ENCODE measurements around the gene ASIC4.
A peak's percentile ranks its signal among the peaks of the same experiment; 100 is the strongest.

ASIC4 gene

DNA sequence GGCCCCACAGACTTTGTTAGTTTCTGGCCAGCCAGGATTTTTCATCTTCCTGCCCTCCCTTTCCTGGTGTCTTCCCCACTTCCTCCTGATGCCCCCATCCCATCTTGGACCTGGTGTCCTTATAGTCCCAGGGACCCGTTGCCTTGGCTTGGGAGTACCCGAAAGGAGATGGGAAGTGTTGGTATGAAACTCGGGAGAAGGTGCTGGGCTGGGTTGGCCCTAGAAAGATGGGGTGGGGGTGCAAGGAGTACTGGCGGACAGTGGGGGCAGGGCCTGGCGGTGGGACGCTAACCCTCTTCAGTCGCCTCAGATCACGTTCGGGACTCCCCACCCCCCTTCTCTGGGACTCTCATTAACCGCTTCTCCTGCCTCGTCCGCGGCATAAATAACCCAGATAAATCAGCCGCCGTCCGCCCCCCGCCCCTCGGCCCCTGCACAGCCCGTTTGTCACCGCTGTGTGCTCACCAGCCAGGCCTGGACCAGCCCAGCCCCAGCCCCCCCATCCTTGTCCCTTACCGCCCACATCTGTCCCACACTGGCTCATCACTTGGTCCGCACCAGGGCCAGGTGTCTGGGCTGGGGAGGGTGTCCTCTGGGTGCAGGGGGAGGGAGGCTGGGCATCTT is 3.7 kb upstream of the ASIC4 start:
- Histone ChIP-seq H3K4me1 (ENCODE audit: control insufficient read depth, insufficient read depth, low read length) (peaks cover 67% of the 10 kb centered on the region), H3K4me3 (ENCODE audit: low read depth, low read length) (peak overlapping the region; percentile 60), H3K27ac (ENCODE audit: low read depth, low read length) (no peak overlapping the region), H3K36me3 (ENCODE audit: control insufficient read depth, insufficient read depth, low read length) (peaks cover 7% of the 10 kb centered on the region), H3K27me3 (ENCODE audit: control insufficient read depth, insufficient read depth, low read length) (peaks cover 45% of the 10 kb centered on the region), H3K9me3 (ENCODE audit: control insufficient read depth, insufficient read depth, low read depth, low read length) (no peaks in the 10 kb centered on the region), H3K9ac (ENCODE audit: low read length) (no peak overlapping the region)

DNA sequence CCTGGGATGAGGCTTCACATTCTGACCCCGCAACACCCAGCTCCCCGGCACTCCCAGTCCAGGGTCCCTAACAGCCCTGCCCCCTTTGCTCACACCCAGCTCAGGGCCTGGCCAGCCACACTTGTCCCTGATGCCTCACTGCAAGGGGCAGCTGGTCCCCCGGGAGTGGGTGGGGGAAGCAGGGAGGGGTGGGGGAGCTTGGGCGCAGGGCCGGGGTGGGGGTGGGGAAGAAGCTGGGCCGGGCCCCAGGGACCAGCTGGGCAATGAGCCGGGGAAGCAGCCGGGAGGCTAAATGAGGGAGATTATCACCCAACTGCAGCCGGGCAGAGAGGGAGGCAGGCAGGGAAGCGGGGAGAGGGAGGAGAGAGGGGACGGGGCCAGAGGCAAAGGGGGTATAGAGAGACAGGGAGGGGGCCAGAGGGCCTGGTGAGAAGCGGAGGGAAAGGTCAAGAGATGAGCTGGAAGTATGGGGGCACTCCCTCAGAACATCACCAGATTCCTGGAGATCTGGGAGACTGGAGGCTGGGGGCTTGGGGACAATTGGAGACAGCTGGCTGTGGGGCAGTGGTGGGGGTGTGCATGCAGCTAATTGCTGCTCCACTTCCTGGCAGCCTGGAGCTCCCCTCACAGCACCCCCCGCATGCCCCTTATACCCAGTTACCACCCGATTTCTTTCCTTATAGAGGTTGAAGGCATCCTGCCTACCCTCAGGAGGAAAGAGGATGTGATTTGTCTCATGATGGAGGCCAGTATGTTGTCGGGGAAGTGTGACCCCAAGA is 2.5 kb upstream of the ASIC4 start:
- no peak overlapping the region for H3K9ac ChIP-seq (ENCODE audit: low read length)

DNA sequence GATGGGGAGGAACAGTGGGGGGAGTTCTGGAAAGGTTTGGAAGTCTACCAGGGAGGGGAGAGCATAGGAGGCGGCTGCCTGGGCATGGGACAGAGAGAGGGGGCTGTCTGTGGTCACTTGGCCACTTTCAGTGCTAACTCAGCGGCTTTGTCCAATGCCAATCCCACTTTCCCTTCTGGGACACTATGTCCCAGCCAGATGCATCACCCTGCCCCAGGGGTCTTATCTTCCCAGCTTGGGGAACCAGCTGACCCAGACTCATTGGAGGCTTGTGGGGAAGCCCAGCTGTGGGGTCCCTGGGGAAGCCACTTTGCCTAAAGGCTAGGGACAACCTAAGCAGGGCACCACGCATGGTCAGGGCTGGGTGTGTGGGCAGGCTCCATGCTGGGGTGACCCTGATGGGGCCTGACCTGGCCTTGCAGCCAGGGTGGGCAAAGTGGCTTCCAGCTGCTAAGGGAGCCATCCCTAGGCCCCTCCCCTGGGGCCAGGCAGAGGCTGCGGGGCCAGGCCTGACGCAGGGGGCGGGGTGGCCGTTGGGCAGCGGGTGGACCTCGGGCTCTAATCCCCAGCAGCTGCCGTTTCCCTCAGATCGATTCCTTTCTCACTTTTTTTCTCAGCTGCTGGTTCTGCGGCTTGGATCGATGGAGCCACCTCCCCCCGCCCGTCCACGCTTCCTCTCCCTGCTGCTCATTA is 1.6 kb upstream of the ASIC4 start:
- Histone ChIP-seq H3K27ac (ENCODE audit: low read depth, low read length) (no peak overlapping the region), H3K4me1 (ENCODE audit: control insufficient read depth, insufficient read depth, low read length) (peaks cover 48% of the 10 kb centered on the region), H3K36me3 (ENCODE audit: control insufficient read depth, insufficient read depth, low read length) (no peaks in the 10 kb centered on the region), H3K27me3 (ENCODE audit: control insufficient read depth, insufficient read depth, low read length) (peaks cover 66% of the 10 kb centered on the region), H3K9me3 (ENCODE audit: control insufficient read depth, insufficient read depth, low read depth, low read length) (no peaks in the 10 kb centered on the region), H3K9ac (ENCODE audit: low read length) (no peak overlapping the region), H3K4me3 (ENCODE audit: low read depth, low read length) (no peak overlapping the region)

More for the DNA sequence above, 2.5 kb upstream of the ASIC4 start:
- Histone ChIP-seq H3K36me3 (ENCODE audit: control insufficient read depth, insufficient read depth, low read length) (no peaks in the 10 kb centered on the region), H3K4me3 (ENCODE audit: low read depth, low read length) (no peak overlapping the region), H3K9me3 (ENCODE audit: control insufficient read depth, insufficient read depth, low read depth, low read length) (no peaks in the 10 kb centered on the region), H3K4me1 (ENCODE audit: control insufficient read depth, insufficient read depth, low read length) (peaks cover 57% of the 10 kb centered on the region), H3K27ac (ENCODE audit: low read depth, low read length) (no peak overlapping the region), H3K27me3 (ENCODE audit: control insufficient read depth, insufficient read depth, low read length) (peaks cover 56% of the 10 kb centered on the region)

DNA sequence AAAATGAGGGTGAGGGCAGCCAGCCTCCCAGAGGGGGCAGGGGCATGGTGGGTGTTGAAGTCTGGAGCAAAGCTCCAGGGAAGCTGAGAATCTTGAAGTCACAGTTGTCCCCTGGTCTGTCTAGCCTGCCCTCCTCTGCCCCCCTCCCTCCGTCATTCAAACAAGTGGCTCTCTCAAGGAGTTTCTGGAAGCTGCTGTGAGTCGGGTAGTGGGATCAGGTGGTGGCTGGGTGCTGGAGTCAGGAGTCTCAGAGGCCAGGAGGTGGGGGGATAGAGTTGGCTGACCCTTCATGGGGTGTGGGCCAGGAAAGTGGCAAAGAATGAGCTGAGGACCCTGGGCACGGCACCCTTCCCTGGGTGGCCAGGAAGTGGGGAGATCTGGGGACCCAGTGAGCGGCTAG is 495 bp upstream of the ASIC4 start:
- Histone ChIP-seq H3K27ac (ENCODE audit: low read depth, low read length) (no peak overlapping the region), H3K27me3 (ENCODE audit: control insufficient read depth, insufficient read depth, low read length) (peaks cover 76% of the 10 kb centered on the region), H3K4me3 (ENCODE audit: low read depth, low read length) (peak overlapping the region; percentile 19; the same call in 1 of the 2 replicates), H3K9ac (ENCODE audit: low read length) (no peak overlapping the region), H3K36me3 (ENCODE audit: control insufficient read depth, insufficient read depth, low read length) (no peaks in the 10 kb centered on the region), H3K4me1 (ENCODE audit: control insufficient read depth, insufficient read depth, low read length) (peaks cover 48% of the 10 kb centered on the region), H3K9me3 (ENCODE audit: control insufficient read depth, insufficient read depth, low read depth, low read length) (no peaks in the 10 kb centered on the region)

DNA sequence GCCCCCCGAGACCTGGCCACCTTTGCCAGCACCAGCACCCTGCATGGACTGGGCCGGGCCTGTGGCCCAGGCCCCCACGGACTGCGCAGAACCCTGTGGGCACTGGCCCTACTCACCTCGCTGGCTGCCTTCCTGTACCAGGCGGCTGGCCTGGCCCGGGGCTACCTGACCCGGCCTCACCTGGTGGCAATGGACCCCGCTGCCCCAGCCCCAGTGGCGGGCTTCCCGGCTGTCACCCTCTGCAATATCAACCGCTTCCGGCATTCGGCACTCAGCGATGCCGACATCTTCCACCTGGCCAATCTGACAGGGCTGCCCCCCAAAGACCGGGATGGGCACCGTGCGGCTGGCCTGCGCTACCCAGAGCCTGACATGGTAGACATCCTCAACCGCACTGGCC is 554 bp downstream of the ASIC4 start:
- Histone ChIP-seq H3K27ac (ENCODE audit: low read depth, low read length) (no peak overlapping the region), H3K36me3 (ENCODE audit: control insufficient read depth, insufficient read depth, low read length) (no peaks in the 10 kb centered on the region), H3K4me1 (ENCODE audit: control insufficient read depth, insufficient read depth, low read length) (peaks cover 42% of the 10 kb centered on the region), H3K9ac (ENCODE audit: low read length) (no peak overlapping the region), H3K27me3 (ENCODE audit: control insufficient read depth, insufficient read depth, low read length) (peaks cover 76% of the 10 kb centered on the region), H3K9me3 (ENCODE audit: control insufficient read depth, insufficient read depth, low read depth, low read length) (no peaks in the 10 kb centered on the region), H3K4me3 (ENCODE audit: low read depth, low read length) (no peak overlapping the region)

DNA sequence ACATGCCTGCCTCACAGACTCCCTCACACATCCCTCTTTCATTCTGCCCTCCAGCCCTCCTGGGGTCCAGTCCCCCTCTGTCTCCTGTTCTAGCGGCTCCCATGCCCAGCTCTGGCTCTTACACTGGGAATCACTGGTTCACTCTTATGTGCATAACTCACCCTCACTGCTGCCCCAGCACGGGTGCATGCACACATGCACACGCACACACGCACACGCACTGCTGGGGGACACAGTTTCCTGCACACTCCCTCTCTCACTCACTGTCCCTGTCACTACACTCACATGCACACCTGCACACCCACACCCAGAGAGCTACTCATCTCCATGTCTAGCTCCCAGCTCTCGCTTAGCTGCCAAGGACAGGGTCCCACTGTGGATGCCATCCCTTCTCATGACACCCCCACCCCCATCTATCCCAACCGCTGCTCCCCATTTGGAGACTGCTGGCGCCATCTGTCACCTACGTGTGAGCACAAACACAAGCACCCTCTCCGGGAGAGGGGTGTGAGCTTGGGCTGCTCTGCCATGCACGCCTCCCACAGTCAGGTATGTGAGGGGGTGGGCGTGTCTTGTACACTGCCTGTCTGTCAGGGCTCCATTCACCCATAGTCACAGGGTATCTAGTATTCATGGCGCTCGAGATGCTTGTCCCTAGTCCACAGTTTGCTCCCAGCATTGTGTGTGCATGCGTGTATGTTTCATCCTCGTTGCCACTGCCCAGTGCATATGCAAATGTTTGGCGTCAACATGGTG is 1.8 kb downstream of the ASIC4 start:
- H3K9ac ChIP-seq (ENCODE audit: low read length): no peak overlapping the region
- H3K9me3 ChIP-seq (ENCODE audit: control insufficient read depth, insufficient read depth, low read depth, low read length): no peaks in the 10 kb centered on the region
- H3K27me3 ChIP-seq (ENCODE audit: control insufficient read depth, insufficient read depth, low read length): peaks cover 74% of the 10 kb centered on the region
- no peak overlapping the region for H3K27ac ChIP-seq (ENCODE audit: low read depth, low read length)
- H3K4me3 ChIP-seq (ENCODE audit: low read depth, low read length): no peak overlapping the region
- H3K4me1 ChIP-seq (ENCODE audit: control insufficient read depth, insufficient read depth, low read length): peaks cover 48% of the 10 kb centered on the region
- no peaks in the 10 kb centered on the region for H3K36me3 ChIP-seq (ENCODE audit: control insufficient read depth, insufficient read depth, low read length)

DNA sequence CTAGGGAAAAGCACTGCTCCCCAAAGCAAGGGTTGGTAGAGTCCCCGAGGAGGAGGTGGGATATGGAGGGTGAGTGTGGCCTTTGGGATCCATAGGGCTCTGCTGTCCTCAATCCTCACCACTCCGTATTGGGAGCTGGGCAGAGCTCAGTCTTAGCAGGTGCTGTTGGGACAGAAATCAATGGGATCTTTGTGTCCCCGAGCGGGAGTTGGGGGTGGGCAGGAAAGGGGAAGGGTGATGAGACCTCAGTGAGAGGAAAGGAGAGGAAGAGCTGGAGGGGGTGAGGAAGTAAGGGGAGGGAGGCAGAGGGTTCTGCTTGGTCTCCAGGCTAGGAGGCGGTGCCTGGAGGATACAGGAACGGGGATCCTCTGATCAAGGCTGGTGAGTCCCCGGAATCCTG is 2.6 kb downstream of the ASIC4 start:
- Histone ChIP-seq H3K9me3 (ENCODE audit: control insufficient read depth, insufficient read depth, low read depth, low read length) (no peaks in the 10 kb centered on the region), H3K27ac (ENCODE audit: low read depth, low read length) (no peak overlapping the region), H3K36me3 (ENCODE audit: control insufficient read depth, insufficient read depth, low read length) (no peaks in the 10 kb centered on the region), H3K4me3 (ENCODE audit: low read depth, low read length) (no peak overlapping the region), H3K27me3 (ENCODE audit: control insufficient read depth, insufficient read depth, low read length) (peaks cover 67% of the 10 kb centered on the region), H3K9ac (ENCODE audit: low read length) (no peak overlapping the region), H3K4me1 (ENCODE audit: control insufficient read depth, insufficient read depth, low read length) (peaks cover 53% of the 10 kb centered on the region)

DNA sequence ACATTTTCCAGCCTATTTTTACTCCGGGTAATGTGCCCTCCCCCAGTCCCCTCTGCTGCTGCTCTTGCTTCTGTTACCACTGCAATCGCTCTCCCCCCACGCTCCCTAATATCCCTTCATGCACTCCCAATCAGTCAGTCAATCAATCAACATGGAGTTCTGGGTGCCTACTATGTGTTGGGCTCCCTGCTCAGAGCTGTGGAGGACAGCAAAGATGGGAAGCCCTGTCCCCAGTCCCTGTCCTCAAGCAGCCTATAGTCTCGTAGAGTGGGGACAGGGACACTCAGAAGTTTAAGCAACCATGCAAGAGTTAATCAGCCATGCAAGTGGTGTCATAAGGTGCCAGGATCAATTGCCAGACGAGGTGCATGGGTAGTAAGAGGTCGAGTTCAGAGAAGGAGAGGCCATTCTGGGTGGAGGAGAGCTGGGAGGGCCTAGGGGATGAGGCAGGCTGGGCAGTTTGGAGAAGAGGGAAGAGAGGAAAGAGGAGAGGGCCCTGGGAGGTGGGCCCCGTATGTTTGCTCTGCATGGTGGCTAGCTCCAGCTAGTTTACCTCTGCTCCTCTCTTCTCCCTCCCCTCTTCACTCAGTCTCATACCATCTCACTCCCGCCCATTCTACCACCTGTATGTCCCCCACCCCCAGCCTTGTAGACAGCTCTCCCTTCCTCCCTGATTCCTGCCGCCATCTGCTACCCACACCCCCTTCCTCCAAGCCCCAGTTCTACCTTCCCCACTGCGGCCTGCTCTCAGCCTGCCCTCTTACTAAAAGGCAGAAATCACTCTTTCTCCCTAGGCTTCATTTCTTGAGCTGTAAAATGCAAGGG is 3.9 kb downstream of the ASIC4 start:
- H3K9me3 ChIP-seq (ENCODE audit: control insufficient read depth, insufficient read depth, low read depth, low read length): no peaks in the 10 kb centered on the region
- no peaks in the 10 kb centered on the region for H3K36me3 ChIP-seq (ENCODE audit: control insufficient read depth, insufficient read depth, low read length)
- no peak overlapping the region for H3K27ac ChIP-seq (ENCODE audit: low read depth, low read length)
- H3K4me1 ChIP-seq (ENCODE audit: control insufficient read depth, insufficient read depth, low read length): peaks cover 46% of the 10 kb centered on the region
- H3K4me3 ChIP-seq (ENCODE audit: low read depth, low read length): no peak overlapping the region
- H3K9ac ChIP-seq (ENCODE audit: low read length): no peak overlapping the region
- H3K27me3 ChIP-seq (ENCODE audit: control insufficient read depth, insufficient read depth, low read length): peaks cover 55% of the 10 kb centered on the region

DNA sequence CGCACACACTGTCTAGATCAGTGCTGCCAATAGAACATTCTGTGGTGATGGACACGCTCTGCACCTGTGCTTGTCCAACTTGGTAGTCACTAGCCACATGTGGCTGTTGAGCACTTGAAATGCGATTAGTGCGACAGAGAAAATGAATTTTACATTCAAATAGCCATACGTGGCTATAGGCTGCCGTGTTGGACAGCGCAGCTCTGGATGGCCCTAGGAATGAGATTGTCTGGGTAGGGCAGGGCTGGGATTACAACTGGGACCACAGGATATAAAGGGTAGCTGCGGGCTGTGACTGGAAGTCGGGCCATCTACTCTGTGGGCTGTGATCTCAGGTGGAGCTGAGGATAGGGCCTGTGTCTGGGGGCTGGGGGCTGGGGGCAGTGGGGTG is 5.2 kb downstream of the ASIC4 start:
- Histone ChIP-seq H3K4me1 (ENCODE audit: control insufficient read depth, insufficient read depth, low read length) (peaks cover 40% of the 10 kb centered on the region), H3K36me3 (ENCODE audit: control insufficient read depth, insufficient read depth, low read length) (no peaks in the 10 kb centered on the region), H3K9me3 (ENCODE audit: control insufficient read depth, insufficient read depth, low read depth, low read length) (no peaks in the 10 kb centered on the region), H3K27me3 (ENCODE audit: control insufficient read depth, insufficient read depth, low read length) (peaks cover 42% of the 10 kb centered on the region), H3K9ac (ENCODE audit: low read length) (no peak overlapping the region), H3K4me3 (ENCODE audit: low read depth, low read length) (no peak overlapping the region), H3K27ac (ENCODE audit: low read depth, low read length) (no peak overlapping the region)

DNA sequence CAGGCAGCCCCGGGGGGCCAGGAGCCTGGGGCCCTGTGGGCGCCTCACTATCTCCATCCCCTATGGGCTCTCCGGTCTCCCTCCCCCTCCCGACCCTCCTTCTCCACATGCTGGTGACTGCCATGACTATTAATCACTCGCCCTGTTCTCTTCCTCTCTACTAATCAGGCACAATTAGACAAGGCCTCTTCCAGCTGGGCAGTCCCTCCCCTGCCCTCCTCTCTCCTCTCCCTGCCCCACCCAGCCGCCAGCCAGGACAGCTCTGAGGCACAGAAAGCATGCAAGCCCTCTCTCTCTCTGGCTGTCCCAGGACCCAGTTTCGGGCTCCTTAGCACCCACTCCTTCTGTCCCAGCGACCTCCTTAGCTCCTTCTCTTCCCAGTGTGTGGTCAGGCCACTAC is 5.8 kb downstream of the ASIC4 start:
- H3K27ac ChIP-seq (ENCODE audit: low read depth, low read length): no peak overlapping the region
- H3K9ac ChIP-seq (ENCODE audit: low read length): no peak overlapping the region
- H3K4me1 ChIP-seq (ENCODE audit: control insufficient read depth, insufficient read depth, low read length): peaks cover 39% of the 10 kb centered on the region
- H3K27me3 ChIP-seq (ENCODE audit: control insufficient read depth, insufficient read depth, low read length): peaks cover 36% of the 10 kb centered on the region
- H3K36me3 ChIP-seq (ENCODE audit: control insufficient read depth, insufficient read depth, low read length): no peaks in the 10 kb centered on the region
- no peak overlapping the region for H3K4me3 ChIP-seq (ENCODE audit: low read depth, low read length)
- H3K9me3 ChIP-seq (ENCODE audit: control insufficient read depth, insufficient read depth, low read depth, low read length): no peaks in the 10 kb centered on the region

Measured in HUES6 (cell line).